ENCODE data around the gene LSM7. TPM values are rescaled to one million over a fixed set of nuclear protein-coding genes. Genes with fewer than 3 reads are reported as not detected.
A peak's percentile ranks its signal among the peaks of the same experiment; 100 is the strongest.
"Not testable (repeated sequence)": the region's sequence is repeated elsewhere in the genome, so short reads cannot be mapped to it uniquely, and the experiment has no call there.

LSM7 gene
- total RNA-seq, 3 donors from 2014 or later (not counting 1 experiment from before 2014, with no cell fraction given): 52.0 to 80.2 (median 77.4) TPM

GRCh38 chr19:2351591-2351990 is 23.2 kb upstream of the LSM7 start:
- Histone ChIP-seq H3K27me3 (ENCODE audit: control insufficient read depth, insufficient read depth, low read length) (no peaks in the 10 kb centered on the region), H3K4me1 (ENCODE audit: control insufficient read depth, insufficient read depth, low read length) (no peaks in the 10 kb centered on the region), H3K9me3 (ENCODE audit: control insufficient read depth, insufficient read depth, low read length) (no peaks in the 10 kb centered on the region), H3K36me3 (ENCODE audit: control insufficient read depth, insufficient read depth, low read length) (peaks cover 10% of the 10 kb centered on the region), H3K4me3 (ENCODE audit: low read length) (no peak overlapping the region), H3K27ac (ENCODE audit: low read length) (no peak overlapping the region)
- no peak overlapping the region for H3K27ac Mint-ChIP-seq
- H3K36me3 Mint-ChIP-seq: no peaks in the 10 kb centered on the region
- TF ChIP-seq CTCF (IDR thresholded peaks at IDR 0.05): no peak
- H3K27me3 Mint-ChIP-seq (ENCODE audit: low read depth in 2 of 2): no peaks in the 10 kb centered on the region
- 97% methylated on average over 28 of the region's 28 CpGs for WGBS (ENCODE audit: insufficient coverage)
- no peaks in the 10 kb centered on the region for H3K9me3 Mint-ChIP-seq
- ATAC-seq (no peak), DNase-seq (no peak)
- no peak overlapping the region for H3K4me3 Mint-ChIP-seq
- no peaks in the 10 kb centered on the region for H3K4me1 Mint-ChIP-seq
- intact Hi-C loops (cut with micrococcal nuclease): no loop called here

- Histone ChIP-seq H3K9me3 (ENCODE audit: control insufficient read depth, insufficient read depth, low read length) (no peaks in the 10 kb centered on the region), H3K27me3 (ENCODE audit: control insufficient read depth, insufficient read depth, low read length) (no peaks in the 10 kb centered on the region), H3K27ac (ENCODE audit: low read length) (no peak overlapping the region), H3K4me1 (ENCODE audit: control insufficient read depth, insufficient read depth, low read length) (no peaks in the 10 kb centered on the region), H3K4me3 (ENCODE audit: low read length) (no peak overlapping the region), H3K36me3 (ENCODE audit: control insufficient read depth, insufficient read depth, low read length) (peaks cover 10% of the 10 kb centered on the region)
- Mint-ChIP-seq H3K9me3 (no peaks in the 10 kb centered on the region), H3K27ac (no peak overlapping the region), H3K4me1 (peaks cover 0 to 4% of the 10 kb centered on the region in 2 donors), H3K4me3 (no peak overlapping the region), H3K36me3 (no peaks in the 10 kb centered on the region), H3K27me3 (ENCODE audit: low read depth in 2 of 2) (no peaks in the 10 kb centered on the region)
- TF ChIP-seq CTCF (IDR thresholded peaks at IDR 0.05): no peak
- 96% methylated on average over 16 of the region's 16 CpGs for WGBS (ENCODE audit: insufficient coverage)
- ATAC-seq: no peak
- no peak for DNase-seq
- intact Hi-C loops (cut with micrococcal nuclease): no loop called here
These were observed 22.3 kb upstream of the LSM7 start for GRCh38 chr19:2350656-2351055.

GRCh38 chr19:2349818-2350217 is 21.4 kb upstream of the LSM7 start:
- H3K4me3 ChIP-seq (ENCODE audit: low read length); H3K27me3 Mint-ChIP-seq (ENCODE audit: low read depth in 2 of 2); H3K4me3 Mint-ChIP-seq; ATAC-seq; H3K27me3 ChIP-seq (ENCODE audit: control insufficient read depth, insufficient read depth, low read length); H3K27ac Mint-ChIP-seq; H3K4me1 ChIP-seq (ENCODE audit: control insufficient read depth, insufficient read depth, low read length); H3K9me3 ChIP-seq (ENCODE audit: control insufficient read depth, insufficient read depth, low read length); H3K36me3 Mint-ChIP-seq; H3K4me1 Mint-ChIP-seq; H3K36me3 ChIP-seq (ENCODE audit: control insufficient read depth, insufficient read depth, low read length); H3K27ac ChIP-seq (ENCODE audit: low read length); H3K9me3 Mint-ChIP-seq; intact Hi-C loops (cut with micrococcal nuclease); DNase-seq: not testable (repeated sequence)
- WGBS (ENCODE audit: insufficient coverage): 93% methylated on average over 24 of the region's 24 CpGs

- intact Hi-C loops (cut with micrococcal nuclease): no loop called here
- DNase-seq: no peak
These were observed 17.6 kb upstream of the LSM7 start for GRCh38 chr19:2345794-2346663.

More at GRCh38 chr19:2345794-2346663, 17.6 kb upstream of the LSM7 start:
- Mint-ChIP-seq H3K27ac (peak overlapping the region in 1 of 2 donors; percentile 1), H3K36me3 (no peaks in the 10 kb centered on the region), H3K9me3 (no peaks in the 10 kb centered on the region), H3K4me1 (peaks cover 0 to 5% of the 10 kb centered on the region in 2 donors), H3K27me3 (ENCODE audit: low read depth in 2 of 2) (no peaks in the 10 kb centered on the region), H3K4me3 (no peak overlapping the region)
- no peaks in the 10 kb centered on the region for H3K27me3 ChIP-seq (ENCODE audit: control insufficient read depth, insufficient read depth, low read length)
- H3K9me3 ChIP-seq (ENCODE audit: control insufficient read depth, insufficient read depth, low read length): no peaks in the 10 kb centered on the region
- peaks cover 15% of the 10 kb centered on the region for H3K36me3 ChIP-seq (ENCODE audit: control insufficient read depth, insufficient read depth, low read length)
- H3K4me3 ChIP-seq (ENCODE audit: low read length): no peak overlapping the region
- 86% methylated on average over 25 of the region's 25 CpGs for WGBS (ENCODE audit: insufficient coverage)
- no peak for ATAC-seq
- no peak overlapping the region for H3K27ac ChIP-seq (ENCODE audit: low read length)
- H3K4me1 ChIP-seq (ENCODE audit: control insufficient read depth, insufficient read depth, low read length): no peaks in the 10 kb centered on the region
- no peak for TF ChIP-seq CTCF (IDR thresholded peaks at IDR 0.05)

Data from natural killer cell (primary cell).